GDM1 (cell line): ENCODE measurements around the gene BAHCC1.

ENCODE experiments used
- DNase-seq: peaks from one replicate; lab custom pipeline; 2025; lab: John Stamatoyannopoulos, UW

The BAHCC1 gene

GRCh38 chr17:81443269-81443668, 48.0 kb downstream of the BAHCC1 start:
- DNase-seq = no peak

- no peak for DNase-seq
These were observed 49.5 kb downstream of the BAHCC1 start for GRCh38 chr17:81444610-81445339.

- DNase-seq = no peak
These were observed 50.6 kb downstream of the BAHCC1 start for GRCh38 chr17:81445642-81446503.

GRCh38 chr17:81447331-81447933, 52.2 kb downstream of the BAHCC1 start:
- DNase-seq = no peak

- DNase-seq = no peak
These were observed 53.2 kb downstream of the BAHCC1 start for GRCh38 chr17:81448442-81448841.

- DNase-seq = no peak
These were observed 53.7 kb downstream of the BAHCC1 start for GRCh38 chr17:81448950-81449349.

- DNase-seq = no peak
These were observed 54.1 kb downstream of the BAHCC1 start for GRCh38 chr17:81449351-81449750.

GRCh38 chr17:81451823-81452222, 56.6 kb downstream of the BAHCC1 start:
- no peak for DNase-seq

GRCh38 chr17:81452551-81452950, 57.3 kb downstream of the BAHCC1 start:
- DNase-seq = no peak

GRCh38 chr17:81453076-81453475, 57.8 kb downstream of the BAHCC1 start:
- no peak for DNase-seq

- DNase-seq = peak; percentile 87
These were observed 58.5 kb downstream of the BAHCC1 start for GRCh38 chr17:81453712-81454111.

GRCh38 chr17:81454473-81454872, 59.2 kb downstream of the BAHCC1 start:
- DNase-seq = no peak

GRCh38 chr17:81455387-81455786, 60.1 kb downstream of the BAHCC1 start:
- no peak for DNase-seq

- no peak for DNase-seq
These were observed 60.8 kb downstream of the BAHCC1 start for GRCh38 chr17:81456091-81456490.

- DNase-seq = no peak
These were observed 61.5 kb downstream of the BAHCC1 start for GRCh38 chr17:81456798-81457197.

GRCh38 chr17:81457401-81457800, 62.1 kb downstream of the BAHCC1 start:
- DNase-seq = no peak

GRCh38 chr17:81457917-81458555, 62.8 kb downstream of the BAHCC1 start:
- DNase-seq = no peak

- no peak for DNase-seq
These were observed 63.4 kb downstream of the BAHCC1 start for GRCh38 chr17:81458628-81459027.

GRCh38 chr17:81459224-81459623, 64.0 kb downstream of the BAHCC1 start:
- no peak for DNase-seq

- DNase-seq = no peak
These were observed 64.6 kb downstream of the BAHCC1 start for GRCh38 chr17:81459864-81460263.

GRCh38 chr17:81460856-81461460, 65.7 kb downstream of the BAHCC1 start:
- DNase-seq = no peak
